C4-2B (cell line): ENCODE measurements around the gene RPRD1B.

Source experiments
- H3K27ac ChIP-seq: fragments of 450-650 bp; 2 replicates; pipeline ENCODE4 v1.5.1; 2017
- ZFX ChIP-seq: fragments of 450-650 bp; IDR thresholded peaks from 2 replicates; pipeline ENCODE4 v1.6.1; 2017
- TF ChIP-seq, protein P1 (sequence below): fragments of 450-650 bp; conservative IDR thresholded peaks from 2 replicates; pipeline ENCODE4 v1.5.1; 2017; ENCODE audit warnings: mild to moderate bottlenecking

RPRD1B gene

DNA sequence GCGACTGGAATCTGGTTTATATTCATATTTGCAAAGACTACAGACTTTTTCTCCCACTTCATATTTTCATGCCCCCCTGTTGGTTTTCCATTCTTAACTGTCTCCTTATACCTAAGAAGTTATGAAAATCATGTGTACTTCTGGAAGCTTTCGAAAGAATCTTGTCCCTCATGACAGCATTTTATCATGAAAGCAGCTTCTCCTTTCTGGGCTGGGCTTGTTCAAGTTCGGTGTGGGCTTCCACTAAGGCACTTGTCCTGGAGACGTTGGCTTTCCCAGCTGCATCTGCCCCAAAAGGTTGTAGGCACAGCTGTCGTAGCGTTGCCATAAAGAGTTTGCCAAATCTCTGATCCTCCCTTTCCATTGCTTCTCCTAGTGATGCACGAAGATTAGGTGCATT is 56.5 kb downstream of the RPRD1B start:
- TF ChIP-seq, protein P1, sequence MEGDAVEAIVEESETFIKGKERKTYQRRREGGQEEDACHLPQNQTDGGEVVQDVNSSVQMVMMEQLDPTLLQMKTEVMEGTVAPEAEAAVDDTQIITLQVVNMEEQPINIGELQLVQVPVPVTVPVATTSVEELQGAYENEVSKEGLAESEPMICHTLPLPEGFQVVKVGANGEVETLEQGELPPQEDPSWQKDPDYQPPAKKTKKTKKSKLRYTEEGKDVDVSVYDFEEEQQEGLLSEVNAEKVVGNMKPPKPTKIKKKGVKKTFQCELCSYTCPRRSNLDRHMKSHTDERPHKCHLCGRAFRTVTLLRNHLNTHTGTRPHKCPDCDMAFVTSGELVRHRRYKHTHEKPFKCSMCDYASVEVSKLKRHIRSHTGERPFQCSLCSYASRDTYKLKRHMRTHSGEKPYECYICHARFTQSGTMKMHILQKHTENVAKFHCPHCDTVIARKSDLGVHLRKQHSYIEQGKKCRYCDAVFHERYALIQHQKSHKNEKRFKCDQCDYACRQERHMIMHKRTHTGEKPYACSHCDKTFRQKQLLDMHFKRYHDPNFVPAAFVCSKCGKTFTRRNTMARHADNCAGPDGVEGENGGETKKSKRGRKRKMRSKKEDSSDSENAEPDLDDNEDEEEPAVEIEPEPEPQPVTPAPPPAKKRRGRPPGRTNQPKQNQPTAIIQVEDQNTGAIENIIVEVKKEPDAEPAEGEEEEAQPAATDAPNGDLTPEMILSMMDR, result no peak
- TF ChIP-seq ZFX, result no peak
- H3K27ac ChIP-seq, result no peak overlapping the region

DNA sequence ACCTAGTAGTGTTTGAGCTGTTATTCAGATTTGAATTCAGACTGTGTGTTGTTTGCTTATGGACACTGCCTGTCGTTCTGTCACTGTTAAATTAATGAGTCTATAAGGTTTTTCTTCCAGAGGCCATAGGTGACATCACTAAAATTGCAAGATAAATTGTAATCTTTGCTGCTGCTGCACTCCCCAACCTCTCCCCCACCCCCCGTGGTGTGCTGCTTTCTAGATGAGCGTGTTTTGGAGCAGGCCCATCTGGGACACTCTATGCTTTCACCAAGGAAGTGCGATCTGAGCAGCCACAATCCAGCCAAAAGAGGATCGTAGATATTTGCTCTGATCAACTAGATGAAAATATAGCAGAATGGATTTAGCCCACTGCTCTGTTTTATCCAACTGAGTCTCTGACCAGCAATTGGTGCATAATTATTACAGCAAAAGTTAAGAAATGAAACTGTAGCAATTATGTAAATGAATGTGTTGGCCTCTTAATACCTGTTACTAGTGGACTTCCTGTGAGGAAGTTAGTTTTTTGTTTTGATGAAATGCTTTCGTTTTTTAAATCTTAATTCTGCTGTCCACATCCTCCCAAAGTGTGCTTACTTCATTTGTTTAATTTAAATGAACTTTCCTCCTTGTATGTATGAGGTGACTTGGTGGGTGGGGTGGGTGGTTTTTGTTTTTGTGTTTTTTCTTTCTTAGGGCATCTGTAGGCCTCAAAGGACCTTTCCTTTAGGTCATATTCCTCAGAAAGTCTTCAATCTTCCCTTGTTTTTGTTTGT is 58.1 kb downstream of the RPRD1B start:
- no peak overlapping the region for H3K27ac ChIP-seq
- TF ChIP-seq, protein P1, result no peak
- TF ChIP-seq ZFX, result no peak

DNA sequence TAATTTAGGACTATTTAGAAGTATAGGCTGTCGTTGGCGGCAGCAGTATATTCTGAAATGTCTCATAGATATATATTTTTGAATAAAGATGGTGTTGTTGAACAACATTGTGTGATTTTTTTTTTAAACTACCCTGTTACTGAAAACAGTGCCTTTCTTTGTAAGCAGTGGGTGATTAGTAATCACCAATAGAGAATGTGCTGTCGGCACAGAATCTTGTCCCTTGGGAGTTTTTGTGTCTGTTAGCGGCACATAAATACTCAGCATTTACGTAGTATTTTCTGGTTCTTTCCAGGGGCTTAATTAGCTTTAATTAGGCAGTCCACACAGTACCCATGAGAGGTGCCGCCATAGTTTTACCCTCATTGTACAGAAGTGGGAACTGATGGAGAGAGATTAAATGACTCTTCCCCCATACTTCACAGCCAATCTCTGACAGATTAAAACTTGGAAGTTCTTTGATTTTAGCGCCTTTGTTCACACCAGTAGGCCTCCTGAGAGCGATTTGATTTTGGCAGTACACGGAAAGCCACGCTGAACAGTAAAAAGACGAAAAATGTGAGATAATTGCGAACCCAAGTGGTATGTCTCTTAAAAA is 58.8 kb downstream of the RPRD1B start:
- TF ChIP-seq, protein P1, result no peak
- TF ChIP-seq ZFX, result no peak
- H3K27ac ChIP-seq, result no peak overlapping the region

DNA sequence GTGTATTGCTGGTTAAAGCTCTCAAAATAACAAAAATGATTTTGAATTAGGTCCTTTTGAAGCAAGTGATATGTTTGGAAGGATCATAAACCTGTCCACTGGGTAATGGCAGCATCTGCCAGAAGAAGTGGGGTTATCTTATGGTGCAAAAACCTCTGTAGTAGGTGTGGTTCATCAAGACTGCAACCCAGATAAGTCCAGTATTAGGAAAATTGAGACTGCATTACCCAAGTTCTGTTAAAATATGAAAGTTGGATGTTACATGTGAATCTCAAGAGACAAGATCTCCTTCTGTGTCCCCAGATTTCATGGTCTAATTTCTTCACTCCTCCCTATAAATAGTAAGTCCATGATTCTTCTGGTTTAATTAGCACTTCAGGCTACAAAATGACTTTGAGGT is 59.4 kb downstream of the RPRD1B start:
- TF ChIP-seq, protein P1, result no peak
- TF ChIP-seq ZFX, result no peak
- H3K27ac ChIP-seq, result no peak overlapping the region

DNA sequence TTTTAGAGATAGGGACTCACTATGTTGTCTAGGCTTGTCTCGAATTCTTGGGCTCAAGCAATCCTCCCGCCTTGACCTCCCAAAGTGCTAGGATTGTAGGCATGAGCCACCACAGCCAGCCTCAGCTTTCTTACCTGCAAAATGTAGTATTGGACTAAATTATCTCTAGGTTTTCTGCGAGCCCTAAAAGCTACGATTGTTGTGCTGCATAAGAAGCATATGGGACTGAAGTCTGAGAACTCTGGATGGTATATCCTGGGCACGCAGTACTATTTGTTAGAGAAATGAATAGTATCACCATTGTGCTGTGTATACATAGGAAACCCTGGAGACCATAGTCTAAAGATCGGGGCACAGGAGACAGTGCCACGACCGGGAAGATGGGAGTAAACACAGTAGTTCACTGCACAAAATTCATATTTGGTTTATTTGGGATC is 60.1 kb downstream of the RPRD1B start:
- TF ChIP-seq, protein P1, result no peak
- TF ChIP-seq ZFX, result no peak
- no peak overlapping the region for H3K27ac ChIP-seq

DNA sequence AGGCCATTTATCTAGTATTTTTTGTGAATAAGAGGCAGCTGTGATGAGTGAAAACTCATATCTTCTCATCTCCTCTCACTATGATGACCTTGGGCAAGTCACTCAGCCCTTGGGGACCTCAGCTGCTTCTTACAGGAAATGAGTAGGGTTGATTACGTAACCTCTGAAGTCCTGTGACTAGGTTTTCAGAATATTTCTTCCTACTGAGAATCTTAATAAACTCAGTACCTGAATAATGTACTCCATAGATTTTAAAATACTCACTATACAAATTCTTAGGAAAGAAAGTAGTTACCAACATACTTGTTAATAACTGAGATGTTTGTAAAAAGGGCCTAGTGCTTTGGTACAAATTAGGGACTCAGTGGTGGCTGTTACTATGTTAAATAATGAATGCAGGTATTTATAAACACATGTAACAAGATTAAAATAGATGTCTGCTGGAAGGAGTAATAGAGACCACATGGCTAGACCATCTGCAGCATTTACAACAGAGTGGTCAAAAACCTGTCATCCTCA is 60.9 kb downstream of the RPRD1B start:
- H3K27ac ChIP-seq, result no peak overlapping the region
- no peak for TF ChIP-seq ZFX
- TF ChIP-seq, protein P1, result no peak

DNA sequence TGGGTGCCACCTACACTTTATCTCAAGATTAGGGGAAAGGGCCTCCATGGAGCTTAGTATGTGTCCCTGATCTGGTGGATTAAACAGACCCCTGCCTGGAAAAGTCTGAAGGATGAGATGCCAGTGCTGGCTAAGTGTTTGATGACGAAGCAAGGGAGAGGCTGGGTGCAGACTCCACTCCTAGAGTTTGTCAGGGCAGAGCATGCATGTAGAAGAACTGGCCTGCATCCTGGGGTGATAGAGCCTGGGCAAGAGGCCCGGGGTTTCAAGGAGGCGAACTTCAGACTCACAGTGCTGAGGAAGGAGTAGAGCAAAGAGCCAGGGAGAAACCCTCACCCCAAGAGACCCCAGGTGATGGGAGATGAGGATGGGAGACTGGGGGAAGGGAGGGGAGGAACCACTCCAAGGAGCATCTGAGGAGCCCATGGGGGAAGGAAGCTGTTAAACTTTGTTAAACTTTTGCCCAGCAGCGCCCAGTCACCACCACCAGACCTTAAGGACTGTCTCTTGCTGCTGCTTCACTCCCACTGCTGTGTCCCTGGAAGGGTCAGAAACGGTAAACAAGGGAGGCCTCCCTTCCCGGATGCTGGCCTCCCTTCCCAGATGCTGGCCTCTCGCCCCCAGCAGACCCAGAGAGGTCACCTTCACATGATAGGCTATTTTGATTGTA is 61.6 kb downstream of the RPRD1B start:
- H3K27ac ChIP-seq, result no peak overlapping the region
- no peak for TF ChIP-seq ZFX
